Ovary (tissue), 3 donors: ENCODE results near the gene SAMM50.

Source experiments
- EP300 ChIP-seq: sonication (generic); formaldehyde crosslinking; IDR thresholded peaks from one replicate; pipeline ENCODE4 v1.6.1; 2017; ENCODE audit warnings: antibody characterized with exemption
- TF ChIP-seq, protein P1 (sequence below), 3 donors: fragments of 450-650 bp in 2 of 3; fragments of 200-600 bp in 1 of 3; IDR thresholded peaks; one replicate each; pipeline versions ENCODE4 v1.5.1 to v1.8.0; 2016 to 2022; ENCODE audit warnings: antibody characterized with exemption in 3 of 3, mild to moderate bottlenecking in 1 of 3
- donor health status: DM: no; HTN: no; CAD: no.

DNA sequence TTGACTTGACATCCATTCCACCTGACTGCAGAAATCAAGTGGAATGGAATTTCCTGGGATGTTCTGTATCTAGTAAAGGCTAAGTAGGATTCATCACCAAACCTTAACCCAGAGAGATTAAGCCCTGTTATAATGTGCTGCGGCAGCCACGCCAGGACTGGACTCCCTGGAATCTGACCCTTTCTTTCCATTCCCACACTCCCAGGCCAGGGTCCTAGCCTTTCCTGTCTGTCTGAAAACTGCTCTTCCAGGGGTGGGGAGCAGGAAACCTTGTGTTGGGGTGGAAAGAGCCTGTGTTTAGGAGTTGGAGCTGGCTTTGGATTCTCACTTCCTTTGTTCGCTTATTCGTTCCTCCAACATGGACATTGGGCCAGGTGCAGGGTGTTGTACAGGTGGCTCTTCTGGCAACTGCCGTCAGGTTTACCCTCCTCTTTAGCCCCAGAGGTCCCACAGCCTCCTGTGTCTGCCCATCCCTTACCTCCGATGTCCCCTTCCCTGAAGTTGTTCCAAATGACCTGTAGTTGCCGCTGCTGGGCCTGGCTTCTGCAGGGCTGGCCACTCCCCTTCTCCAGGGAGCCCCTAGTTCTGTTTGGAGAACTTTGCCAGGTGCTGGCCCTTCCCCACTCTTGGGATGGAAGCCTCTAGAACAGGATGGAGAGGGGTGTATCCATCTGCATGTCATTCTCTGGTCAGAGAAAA is 48.3 kb downstream of the SAMM50 start:
- TF ChIP-seq, protein P1, sequence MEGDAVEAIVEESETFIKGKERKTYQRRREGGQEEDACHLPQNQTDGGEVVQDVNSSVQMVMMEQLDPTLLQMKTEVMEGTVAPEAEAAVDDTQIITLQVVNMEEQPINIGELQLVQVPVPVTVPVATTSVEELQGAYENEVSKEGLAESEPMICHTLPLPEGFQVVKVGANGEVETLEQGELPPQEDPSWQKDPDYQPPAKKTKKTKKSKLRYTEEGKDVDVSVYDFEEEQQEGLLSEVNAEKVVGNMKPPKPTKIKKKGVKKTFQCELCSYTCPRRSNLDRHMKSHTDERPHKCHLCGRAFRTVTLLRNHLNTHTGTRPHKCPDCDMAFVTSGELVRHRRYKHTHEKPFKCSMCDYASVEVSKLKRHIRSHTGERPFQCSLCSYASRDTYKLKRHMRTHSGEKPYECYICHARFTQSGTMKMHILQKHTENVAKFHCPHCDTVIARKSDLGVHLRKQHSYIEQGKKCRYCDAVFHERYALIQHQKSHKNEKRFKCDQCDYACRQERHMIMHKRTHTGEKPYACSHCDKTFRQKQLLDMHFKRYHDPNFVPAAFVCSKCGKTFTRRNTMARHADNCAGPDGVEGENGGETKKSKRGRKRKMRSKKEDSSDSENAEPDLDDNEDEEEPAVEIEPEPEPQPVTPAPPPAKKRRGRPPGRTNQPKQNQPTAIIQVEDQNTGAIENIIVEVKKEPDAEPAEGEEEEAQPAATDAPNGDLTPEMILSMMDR (IDR thresholded peaks at IDR 0.05) = no peak
- no peak for TF ChIP-seq EP300
